HG03354 (cell line): ENCODE measurements around the gene PTP4A2.
"Not testable (repeated sequence)": the region's sequence is repeated elsewhere in the genome, so short reads cannot be mapped to it uniquely, and the experiment has no call there.

Experiments
- ATAC-seq: cut with Tn5 transposase; IDR thresholded peaks from one replicate; pipeline ENCODE4 v1.9.1; 2021; ENCODE audit warnings: mild to moderate bottlenecking; ENCODE audit not compliant: unreplicated experiment, poor library complexity, severe bottlenecking

Gene PTP4A2

GRCh38 chr1:31926853-31927660 lies 11.1 kb downstream of the PTP4A2 start:
- no peak for ATAC-seq

DNA sequence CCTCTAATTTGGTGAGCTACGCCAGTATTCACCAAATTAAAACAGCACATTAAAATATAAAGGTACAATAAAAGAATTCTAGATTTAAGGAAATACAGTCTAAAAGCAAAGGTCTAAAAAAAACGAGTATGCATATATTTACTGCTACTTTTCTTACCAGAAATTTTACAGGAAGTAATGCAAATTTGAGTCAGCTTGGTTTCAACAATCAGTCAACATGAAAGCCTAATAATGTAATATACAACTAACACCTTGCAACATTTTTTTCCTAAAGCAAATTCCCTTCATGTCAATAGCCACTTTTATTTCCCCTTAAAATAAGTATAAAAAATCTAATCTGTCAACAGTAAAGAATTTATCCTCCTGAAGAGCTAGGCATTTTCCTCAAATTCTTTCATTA lies 11.9 kb downstream of the PTP4A2 start:
- no peak for ATAC-seq

DNA sequence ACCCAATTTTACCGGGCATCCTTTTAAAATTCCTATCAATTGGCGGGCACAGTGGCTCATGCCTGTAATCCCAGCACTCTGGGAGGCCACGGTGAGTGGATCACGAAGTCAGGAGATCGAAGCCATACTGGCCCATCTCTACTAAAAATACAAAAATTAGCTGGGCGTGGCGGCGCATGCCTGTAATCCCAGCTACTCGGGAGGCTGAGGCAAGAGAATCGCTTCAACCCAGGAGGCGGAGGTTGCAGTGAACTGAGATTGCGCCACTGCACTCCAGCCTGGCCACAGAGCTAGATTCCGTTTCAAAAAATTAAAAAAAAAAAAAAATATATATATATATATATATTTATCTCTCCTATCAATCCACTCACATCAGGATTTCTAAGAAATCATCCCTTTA lies 12.3 kb downstream of the PTP4A2 start:
- not testable (repeated sequence) for ATAC-seq

- no peak for ATAC-seq
These were observed 13.3 kb downstream of the PTP4A2 start for GRCh38 chr1:31924839-31925238.

DNA sequence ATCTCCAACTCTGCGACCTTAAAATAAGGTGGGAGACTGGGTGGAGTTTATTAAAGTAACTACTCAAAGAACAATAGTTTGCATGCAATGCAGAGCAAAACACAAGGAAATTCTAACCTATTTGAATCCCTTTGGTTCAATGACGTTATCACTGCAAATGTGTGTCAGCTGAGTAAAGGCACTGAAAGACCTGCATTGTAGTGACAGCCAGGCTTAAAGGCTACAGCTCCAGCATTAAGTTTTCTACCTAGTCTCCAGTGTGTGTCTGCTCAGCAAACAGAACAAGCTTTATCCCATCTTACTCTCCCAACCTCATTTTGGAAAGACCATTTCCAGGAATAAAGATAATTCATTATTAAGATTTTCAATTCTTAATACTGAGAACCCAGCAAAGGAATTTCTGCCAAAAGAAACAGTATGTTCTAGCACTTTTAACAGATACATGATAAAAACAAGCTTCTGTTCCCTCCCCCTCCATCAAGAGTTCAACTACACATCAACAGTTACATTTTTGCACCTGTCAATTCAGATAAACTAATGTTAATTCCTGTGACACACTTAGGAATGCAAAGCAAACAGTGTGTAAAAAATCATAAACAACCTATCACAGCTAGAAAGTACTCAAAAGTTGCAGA lies 14.2 kb downstream of the PTP4A2 start:
- no peak for ATAC-seq

DNA sequence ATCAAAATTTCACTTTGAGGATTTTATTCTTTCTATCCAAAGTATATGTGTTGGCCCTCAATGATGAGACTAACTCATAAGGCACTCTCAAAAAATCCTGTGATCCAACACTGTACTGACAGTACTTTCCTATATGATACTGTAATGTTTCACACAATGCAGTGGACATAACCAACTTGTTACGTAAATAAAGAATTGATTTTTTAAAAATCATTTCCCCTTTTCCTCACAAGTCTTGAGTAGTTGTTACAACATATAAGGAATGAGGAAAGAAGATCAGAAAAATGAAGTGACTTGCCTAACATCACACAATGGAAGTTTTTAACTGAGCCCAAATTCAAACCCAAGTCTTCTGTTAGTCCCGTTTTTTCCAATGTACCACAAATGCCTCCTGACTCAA lies 17.2 kb downstream of the PTP4A2 start:
- ATAC-seq, result no peak

GRCh38 chr1:31919591-31919990 lies 18.6 kb downstream of the PTP4A2 start:
- no peak for ATAC-seq

GRCh38 chr1:31915438-31915837 lies 22.7 kb downstream of the PTP4A2 start:
- no peak for ATAC-seq

GRCh38 chr1:31913968-31914367 lies 24.2 kb downstream of the PTP4A2 start:
- ATAC-seq, result no peak

- no peak for ATAC-seq
These were observed 25.3 kb downstream of the PTP4A2 start for GRCh38 chr1:31912839-31913239.

DNA sequence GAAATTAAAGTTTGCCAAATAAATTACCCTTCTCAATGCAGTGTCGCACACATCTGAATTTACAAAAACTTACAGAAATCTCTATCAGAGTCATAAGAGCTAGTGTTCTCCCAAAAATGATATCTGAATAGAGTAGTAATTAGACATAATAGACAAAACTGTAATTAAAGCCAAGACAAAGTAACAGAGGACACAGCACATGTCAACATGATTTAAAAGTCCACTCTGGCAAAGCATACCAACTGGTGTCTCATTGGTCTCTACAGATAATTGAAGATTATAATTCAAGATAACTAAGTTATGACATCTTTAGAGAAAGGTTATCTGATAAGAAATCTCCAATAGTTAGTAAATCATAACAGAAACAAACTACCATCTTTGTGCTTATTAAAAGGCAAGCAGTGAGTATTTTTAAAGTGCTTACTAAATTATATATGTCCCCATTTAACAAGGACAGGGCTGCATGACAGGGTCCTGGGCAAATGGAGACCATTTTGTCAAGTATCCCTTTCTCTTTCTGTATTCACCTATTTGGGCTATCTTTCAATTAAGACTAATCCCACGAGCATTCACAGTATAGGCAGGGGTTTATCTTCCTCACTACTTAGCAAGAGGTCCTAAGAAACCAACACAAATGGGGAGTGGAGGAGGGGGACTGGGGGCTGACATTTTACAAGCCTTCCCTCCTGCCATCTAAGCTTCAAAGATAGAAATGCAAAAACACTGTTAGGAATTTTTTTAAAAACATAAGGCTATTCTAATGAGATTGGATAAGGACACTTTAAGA lies 26.0 kb downstream of the PTP4A2 start:
- ATAC-seq, result no peak

- no peak for ATAC-seq
These were observed 27.2 kb downstream of the PTP4A2 start for GRCh38 chr1:31910933-31911332.

DNA sequence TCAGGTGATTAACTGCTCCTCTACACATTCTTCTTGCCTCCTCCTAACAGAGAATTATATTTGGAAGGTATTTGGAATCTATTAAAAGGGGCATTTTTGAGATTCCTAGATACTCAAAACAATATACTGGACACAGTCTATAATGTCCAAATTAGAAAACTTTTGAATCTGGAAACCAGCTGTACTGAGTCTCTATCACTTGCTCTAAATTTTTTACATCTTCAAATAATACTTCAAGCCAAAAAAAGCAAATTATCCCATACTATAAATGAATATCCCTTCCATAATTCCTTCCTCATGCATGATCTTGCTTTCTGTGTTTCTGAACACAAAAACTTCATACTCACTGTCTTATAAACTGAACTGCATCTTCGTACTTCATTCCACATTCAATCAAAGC lies 28.5 kb downstream of the PTP4A2 start:
- ATAC-seq, result no peak

DNA sequence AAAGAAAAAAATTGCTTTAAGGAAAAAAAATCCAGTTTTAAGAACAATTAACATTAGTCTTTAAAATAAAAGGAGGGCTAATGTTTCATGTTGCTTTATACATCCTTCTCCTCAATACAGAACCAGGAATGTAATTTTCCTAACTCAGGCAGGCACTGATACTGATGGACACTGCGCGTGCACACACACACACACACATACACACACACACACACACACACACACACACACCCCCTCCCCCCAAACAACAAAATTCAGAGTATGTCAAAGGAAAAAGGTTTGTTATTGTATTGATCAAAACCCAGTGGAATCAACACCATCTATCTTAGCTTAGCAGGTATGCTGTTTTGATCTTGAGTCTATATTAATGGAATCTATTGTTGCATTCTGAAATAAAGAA lies 31.6 kb downstream of the PTP4A2 start:
- ATAC-seq, result no peak

DNA sequence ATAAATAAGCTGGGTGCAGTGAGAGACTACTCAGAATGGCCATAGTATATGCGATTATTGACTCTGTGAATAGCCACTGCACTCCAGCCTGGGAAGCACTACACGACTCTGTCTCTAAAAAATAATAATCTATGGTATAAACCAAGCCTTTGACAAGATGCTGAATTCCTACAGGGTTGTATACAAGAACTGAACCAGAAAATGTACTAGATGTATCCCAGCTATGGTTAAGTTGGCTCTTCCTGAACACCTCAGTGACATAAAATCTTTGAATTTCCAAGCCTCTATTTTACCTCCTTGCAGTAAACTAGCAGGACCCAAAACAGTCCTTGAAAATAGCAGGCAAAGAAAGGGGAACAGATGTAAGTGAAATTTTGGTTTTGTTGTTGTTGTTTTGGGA lies 32.5 kb downstream of the PTP4A2 start:
- ATAC-seq, result no peak

DNA sequence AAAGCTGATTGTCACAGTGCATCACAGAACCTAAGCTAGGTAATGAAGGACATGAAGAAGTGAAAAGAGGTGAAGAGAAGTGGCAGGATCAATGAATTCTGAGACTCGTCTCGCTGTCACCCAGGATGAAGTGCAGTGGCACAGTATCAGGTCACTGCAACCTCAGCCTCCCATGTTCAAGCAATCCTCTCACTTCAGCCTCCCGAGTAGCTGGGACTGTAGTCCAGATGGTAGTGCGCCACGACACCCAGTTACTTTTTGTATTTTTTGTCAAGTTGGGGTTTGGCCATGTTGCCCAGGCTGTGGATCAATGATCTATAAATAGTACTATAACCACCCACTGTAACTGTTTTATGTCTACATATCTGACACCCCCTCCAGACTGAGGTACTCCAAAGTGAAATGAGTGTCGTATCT lies 33.1 kb downstream of the PTP4A2 start:
- no peak for ATAC-seq

GRCh38 chr1:31904339-31905092 lies 33.7 kb downstream of the PTP4A2 start:
- no peak for ATAC-seq

GRCh38 chr1:31902510-31902860 lies 35.7 kb downstream of the PTP4A2 start:
- no peak for ATAC-seq

GRCh38 chr1:31901838-31902509 lies 36.2 kb downstream of the PTP4A2 start:
- ATAC-seq, result no peak

- no peak for ATAC-seq
These were observed 37.4 kb downstream of the PTP4A2 start for GRCh38 chr1:31900790-31901189.
